Heart right ventricle (tissue), 16 donors: Measurements from ENCODE around the gene HDDC3. TPM values are rescaled to one million over a fixed set of nuclear protein-coding genes. Genes with fewer than 3 reads are reported as not detected.

Experiments
- ATAC-seq, 8 donors: fragments of 200-7000 bp; cut with Tn5 transposase; one replicate each; pipeline ENCODE4 v1.9.1; 2020; ENCODE audit warnings: mild to moderate bottlenecking in 8 of 8, moderate library complexity in 8 of 8, moderate number of reproducible peaks in 1 of 8
- DNase-seq, 2 donors: peaks; one replicate each; pipeline ENCODE4 v3.0.0-alpha.2; 2020
- H3K27ac ChIP-seq, 10 donors: fragments of 200-600 bp; sonication (generic) in 2 of 10; one replicate each; pipeline versions ENCODE4 v1.5.0 to v1.8.0; 2020 to 2022; ENCODE audit warnings: mild to moderate bottlenecking in 3 of 10
- H3K27me3 ChIP-seq, 7 donors: fragments of 200-600 bp; one replicate each; pipeline ENCODE4 v1.8.0; 2021 to 2022; ENCODE audit warnings: mild to moderate bottlenecking in 2 of 7
- H3K36me3 ChIP-seq, 9 donors: fragments of 200-600 bp; sonication (generic) in 1 of 9; one replicate each; pipeline versions ENCODE4 v1.5.0 to v1.8.0; 2020 to 2022; ENCODE audit warnings: mild to moderate bottlenecking in 2 of 9
- H3K4me1 ChIP-seq, 9 donors: fragments of 200-600 bp; sonication (generic) in 1 of 9; one replicate each; pipeline versions ENCODE4 v1.5.0 to v1.8.0; 2020 to 2022; ENCODE audit warnings: mild to moderate bottlenecking in 4 of 9
- H3K4me3 ChIP-seq, 10 donors: fragments of 200-600 bp; sonication (generic) in 2 of 10; one replicate each; pipeline versions ENCODE4 v1.5.0 to v1.8.0; 2020 to 2022; ENCODE audit warnings: mild to moderate bottlenecking in 7 of 10, moderate library complexity in 2 of 10
- H3K9me3 ChIP-seq, 11 donors: fragments of 200-600 bp in 10 of 11; sonication (generic) in 2 of 11; one replicate each; pipeline versions ENCODE4 v1.5.0 to v1.8.0; 2013 to 2022; ENCODE audit warnings: mild to moderate bottlenecking in 2 of 11, control low read depth in 1 of 11, moderate library complexity in 1 of 11
- WGBS, 2 donors: extraction: QIAGEN DNeasy Blood & Tissue Kit; methylation state at CpG; one replicate each; pipeline ENCODE4 v1.1.7; 2013; ENCODE audit warnings: inconsistent platforms in 1 of 2; 5-methylcytosine and 5-hydroxymethylcytosine counted together
- intact Hi-C, 10 donors: fragments of 100-400 bp; cut with DNase I; formaldehyde crosslinking; loops; one replicate each; pipeline versions ENCODE4 v1.11.1 to v1.14.2; 2022
- polyA plus RNA-seq, 2 donors: library from polyadenylated mRNA; stranded (reverse); fragments of 200-250 nt; gene quantifications; one replicate each; pipeline ENCODE4 v1.2.3, GENCODE V29; 2013
- total RNA-seq, 10 donors: library from RNA; stranded (reverse); fragmentation: NEBNext Ultra II Directional in 3 of 10; extraction: Animal tissue kit (Norgen Biotek cat#: 25700) in 3 of 10; gene quantifications; one replicate each; pipeline versions ENCODE4 v1.2.1 to v1.2.4, GENCODE V29; 2021 to 2023
- TF ChIP-seq, protein P1 (sequence below), 9 donors: fragments of 200-600 bp; sonication (generic) in 2 of 9; IDR thresholded peaks; one replicate each; pipeline versions ENCODE4 v1.5.0 to v1.8.0; 2021 to 2022; ENCODE audit warnings: antibody characterized with exemption in 9 of 9, mild to moderate bottlenecking in 5 of 9, moderate library complexity in 1 of 9
- donor health status: Arrhythmogenic right ventricular cardiomyopathy.
- donor health status: ischemic (EF 13 %, LVEDD 7.1; RV severe dilation, severe dysfunction).
- donor health status: healthy with polysubstance abuse.
- donor health status: DM: no; HTN: yes; CAD: no.
- donor health status: DM: no; HTN: no; CAD: no.
- donor health status: ischemic (EF 25% LVEDD 6.9; RV normal size, moderate dysfunction).
- donor health status: ischemic (EF 25% LVEDD 5.7; RV mildly dilated, moderate dysfunction).
- donor health status: healthy.
- donor health status: DM: yes; HTN: yes; CAD: no.
- donor health status: Ischemic cardiomyopathy.
- donor health status: ischemic (EF 35%, LVEDD 5.7; RV mildly dilated, moderate dysfunction).
- donor health status: nonischemic (EF 11% LVEDD 7.7; RV severe dilation, severe dysfunction).
- donor health status: DM: yes; HTN: yes; CAD: no.
- donor health status: PGD.
- donor health status: ischemic (EF 29% LVEDD 5.4; RV normal size, mild dysfunction).
- donor health status: nonischemic (EF 23%, LVEDD 6.1; RV moderate dilation, normal function).

HDDC3 gene
- total and polyA plus RNA-seq, 12 donors, result 10.7 to 18.2 (median 14.7) TPM

DNA sequence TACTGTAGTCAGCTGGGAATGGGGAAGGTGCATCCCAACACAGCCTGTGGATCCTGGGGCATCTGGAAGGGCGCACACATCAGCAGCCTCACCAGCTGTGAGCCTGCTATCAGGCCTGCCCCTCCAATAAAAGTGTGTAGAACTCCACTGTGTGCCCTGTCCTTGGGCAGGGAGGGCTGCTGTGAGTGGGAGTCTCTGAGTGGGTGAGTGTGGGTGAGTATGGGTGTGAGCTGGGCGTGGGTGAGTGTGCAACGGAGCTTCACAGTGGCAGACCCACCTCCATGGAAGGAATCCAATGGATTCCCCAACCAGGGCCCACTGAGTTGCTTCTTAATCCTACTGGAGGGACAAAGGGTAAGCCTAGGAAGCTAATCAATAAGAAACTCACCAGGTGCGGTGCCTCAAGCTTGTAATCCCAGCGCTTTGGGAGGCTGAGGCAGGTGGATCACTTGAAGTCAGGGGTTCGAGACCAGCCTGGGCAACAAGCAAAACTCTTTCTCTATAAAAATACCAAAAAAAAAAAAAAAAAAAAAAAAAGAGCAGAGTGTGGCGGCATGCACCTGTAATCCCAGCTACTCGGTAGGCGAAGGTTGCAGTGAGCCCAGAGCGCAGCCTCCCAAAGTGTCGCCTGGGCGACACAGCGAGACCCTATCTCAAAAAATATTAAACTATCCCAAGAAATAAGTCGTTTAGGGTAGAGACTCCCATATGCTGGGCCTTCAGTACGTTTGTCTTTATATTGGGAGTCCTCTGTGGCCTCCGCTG lies 21.8 kb upstream of the HDDC3 start:
- peak overlapping the region in 9 of 10 donors; percentile 58 to 96 (median 82) for H3K4me3 ChIP-seq
- peaks cover 0 to 36% (median 24%) of the 10 kb centered on the region in 9 donors for H3K4me1 ChIP-seq
- no peaks in the 10 kb centered on the region for H3K9me3 ChIP-seq
- DNase-seq (no peak), ATAC-seq (no peak)
- peak overlapping the region in 8 of 10 donors; percentile 77 to 97 (median 90) for H3K27ac ChIP-seq
- H3K27me3 ChIP-seq, result no peaks in the 10 kb centered on the region
- intact Hi-C loops, result loop anchor here in 3 of 10 donors (10.0 kb wide), 3 partner anchors 71 to 311 kb away; partner anchors contain the start of gene VPS33B (in 1 of the 3)
- peaks cover 3 to 50% (median 41%) of the 10 kb centered on the region in 9 donors for H3K36me3 ChIP-seq
- TF ChIP-seq, protein P1, sequence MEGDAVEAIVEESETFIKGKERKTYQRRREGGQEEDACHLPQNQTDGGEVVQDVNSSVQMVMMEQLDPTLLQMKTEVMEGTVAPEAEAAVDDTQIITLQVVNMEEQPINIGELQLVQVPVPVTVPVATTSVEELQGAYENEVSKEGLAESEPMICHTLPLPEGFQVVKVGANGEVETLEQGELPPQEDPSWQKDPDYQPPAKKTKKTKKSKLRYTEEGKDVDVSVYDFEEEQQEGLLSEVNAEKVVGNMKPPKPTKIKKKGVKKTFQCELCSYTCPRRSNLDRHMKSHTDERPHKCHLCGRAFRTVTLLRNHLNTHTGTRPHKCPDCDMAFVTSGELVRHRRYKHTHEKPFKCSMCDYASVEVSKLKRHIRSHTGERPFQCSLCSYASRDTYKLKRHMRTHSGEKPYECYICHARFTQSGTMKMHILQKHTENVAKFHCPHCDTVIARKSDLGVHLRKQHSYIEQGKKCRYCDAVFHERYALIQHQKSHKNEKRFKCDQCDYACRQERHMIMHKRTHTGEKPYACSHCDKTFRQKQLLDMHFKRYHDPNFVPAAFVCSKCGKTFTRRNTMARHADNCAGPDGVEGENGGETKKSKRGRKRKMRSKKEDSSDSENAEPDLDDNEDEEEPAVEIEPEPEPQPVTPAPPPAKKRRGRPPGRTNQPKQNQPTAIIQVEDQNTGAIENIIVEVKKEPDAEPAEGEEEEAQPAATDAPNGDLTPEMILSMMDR (IDR thresholded peaks at IDR 0.05), result no peak
- WGBS, 2 donors, result 75 to 76% methylated on average over 16 of the region's 16 CpGs

DNA sequence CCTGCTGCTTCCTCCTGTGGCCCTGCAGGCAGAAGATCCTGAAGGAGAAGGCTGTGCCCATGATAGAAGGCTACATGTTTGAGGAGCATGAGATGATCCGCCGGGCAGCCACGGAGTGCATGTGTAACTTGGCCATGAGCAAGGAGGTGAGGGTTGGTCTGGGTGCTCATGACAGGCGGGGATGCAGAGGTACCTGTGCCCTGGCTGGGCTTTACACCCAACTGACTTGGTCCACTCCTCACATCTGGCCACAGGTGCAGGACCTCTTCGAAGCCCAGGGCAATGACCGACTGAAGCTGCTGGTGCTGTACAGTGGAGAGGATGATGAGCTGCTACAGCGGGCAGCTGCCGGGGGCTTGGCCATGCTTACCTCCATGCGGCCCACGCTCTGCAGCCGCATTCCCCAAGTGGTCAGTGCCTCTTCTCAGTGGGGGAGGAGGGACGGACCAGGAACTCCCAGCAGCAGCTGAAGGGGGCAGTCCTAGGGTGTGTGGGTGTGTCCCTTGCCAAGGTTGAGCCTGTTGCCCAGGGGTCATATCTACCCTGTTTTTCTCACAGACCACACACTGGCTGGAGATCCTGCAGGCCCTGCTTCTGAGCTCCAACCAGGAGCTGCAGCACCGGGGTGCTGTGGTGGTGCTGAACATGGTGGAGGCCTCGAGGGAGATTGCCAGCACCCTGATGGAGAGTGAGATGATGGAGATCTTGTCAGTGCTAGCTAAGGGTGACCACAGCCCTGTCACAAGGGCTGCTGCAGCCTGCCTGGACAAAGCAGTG lies 20.7 kb upstream of the HDDC3 start:
- DNase-seq, result no peak
- TF ChIP-seq, protein P1 (IDR thresholded peaks at IDR 0.05), result no peak
- H3K27me3 ChIP-seq, result no peaks in the 10 kb centered on the region
- intact Hi-C loops, result loop anchor here in 3 of 10 donors (10.0 kb wide), 3 partner anchors 72 to 312 kb away; partner anchors contain the start of gene VPS33B (in 1 of the 3)
- peaks cover 3 to 60% (median 47%) of the 10 kb centered on the region in 9 donors for H3K36me3 ChIP-seq
- H3K27ac ChIP-seq, result no peak overlapping the region
- WGBS, 2 donors, result 93 to 94% methylated on average over 14 of the region's 14 CpGs
- H3K9me3 ChIP-seq, result no peaks in the 10 kb centered on the region
- no peak overlapping the region for H3K4me3 ChIP-seq
- no peak for ATAC-seq
- H3K4me1 ChIP-seq, result peaks cover 0 to 33% (median 24%) of the 10 kb centered on the region in 9 donors

DNA sequence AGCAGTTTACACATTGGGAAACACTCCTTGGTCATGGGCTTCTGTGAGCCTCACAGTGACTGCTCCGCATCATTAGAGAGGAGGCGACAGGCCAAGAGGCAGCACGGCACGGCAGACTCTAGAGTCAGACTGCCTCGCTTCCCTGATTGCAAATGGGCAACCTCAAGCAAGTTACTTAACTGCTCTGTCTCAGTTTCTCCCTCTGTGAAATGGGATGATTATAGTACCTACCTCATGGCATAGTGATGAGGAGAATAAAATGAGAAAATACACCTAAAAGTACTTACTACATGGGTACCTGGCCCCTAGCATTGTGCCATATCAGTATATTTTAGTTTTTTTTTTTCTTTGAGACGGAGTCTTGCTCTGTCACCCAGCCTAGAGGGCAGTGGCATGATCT lies 18.3 kb upstream of the HDDC3 start:
- TF ChIP-seq, protein P1 (IDR thresholded peaks at IDR 0.05), result no peak
- intact Hi-C loops, result loop anchor here in 3 of 10 donors (10.0 kb wide), 3 partner anchors 74 to 314 kb away; partner anchors contain the start of gene VPS33B (in 1 of the 3)
- Histone ChIP-seq H3K27ac (no peak overlapping the region), H3K36me3 (peaks cover 3 to 84% (median 65%) of the 10 kb centered on the region in 9 donors), H3K9me3 (no peaks in the 10 kb centered on the region), H3K4me1 (peaks cover 0 to 12% (median 8%) of the 10 kb centered on the region in 9 donors), H3K4me3 (no peak overlapping the region), H3K27me3 (no peaks in the 10 kb centered on the region)
- ATAC-seq, result no peak
- WGBS, 2 donors, result 98% methylated on average over 6 of the region's 6 CpGs
- DNase-seq, result no peak
